Endothelial cell of umbilical vein (primary cell): ENCODE measurements around the gene DAD1. TPM values are rescaled to one million over a fixed set of nuclear protein-coding genes. Genes with fewer than 3 reads are reported as not detected.

Experiments
- BruUV-seq: library from RNA; stranded (reverse); fragments of 400-500 nt; replicated peaks from 2 replicates; lab custom pipeline; 2021; lab: Mats Ljungman, UMichigan
- CTCF ChIA-PET: fragments of 300-600, 350-600 bp; sonication (Branson Sonifier 250); formaldehyde crosslinking; loops from one replicate; lab custom pipeline; 2021; ENCODE audit warnings: antibody characterized with exemption, inconsistent platforms; lab: Charles Lee
- POLR2A ChIA-PET: fragments of 300-600, 350-600 bp; sonication (Branson Sonifier 250); formaldehyde crosslinking; loops from one replicate; lab custom pipeline; 2021; ENCODE audit warnings: antibody characterized with exemption, inconsistent platforms; lab: Charles Lee
- DNase-seq: peaks from one replicate; pipeline ENCODE4 v3.0.0-alpha.2; 2011; ENCODE audit warnings: low read depth, low spot score
- FAIRE-seq: peaks from 2 replicates; lab custom pipeline; 2011; peaks lifted over from hg19 to GRCh38; lab: Jason Lieb, UNC
- H2AFZ ChIP-seq: 2 replicates; pipeline ENCODE4 v1.6.0; 2012; ENCODE audit warnings: low read depth, low read length, control low read depth, inconsistent platforms
- H3K27ac ChIP-seq: 2 replicates; pipeline ENCODE4 v1.5.1; 2011; ENCODE audit warnings: low read depth, mild to moderate bottlenecking, control low read depth, low read length, moderate library complexity; ENCODE audit not compliant: insufficient read depth
- H3K27me3 ChIP-seq, 2 experiments: 2 replicates each; pipeline versions ENCODE4 v1.6.0 to v1.6.1; 2011; ENCODE audit warnings: low read length in 2 of 2, mixed read lengths in 1 of 2; ENCODE audit not compliant: control insufficient read depth in 2 of 2, insufficient read depth in 2 of 2
- H3K36me3 ChIP-seq, 2 experiments: 2 replicates in 1 of 2; 3 replicates in 1 of 2; pipeline ENCODE4 v1.5.1; 2011; ENCODE audit warnings: low read length in 2 of 2, mild to moderate bottlenecking in 1 of 2, moderate library complexity in 1 of 2; ENCODE audit not compliant: control insufficient read depth in 2 of 2, insufficient read depth in 2 of 2; ENCODE audit errors: extremely low read depth in 1 of 2
- H3K4me1 ChIP-seq: 3 replicates; pipeline ENCODE4 v1.5.1; 2011; ENCODE audit warnings: mild to moderate bottlenecking, low read length; ENCODE audit not compliant: control insufficient read depth, insufficient read depth; ENCODE audit errors: extremely low read depth
- H3K4me2 ChIP-seq: 2 replicates; pipeline ENCODE4 v1.6.1; 2011; ENCODE audit warnings: low read length, control low read depth, mixed read lengths; ENCODE audit not compliant: insufficient read depth
- H3K4me3 ChIP-seq, 3 experiments: fragments of 200-600 bp in 1 of 3; sonication (generic), shearing (Covaris generic) in 1 of 3; replicated peaks in 1 of 3; 2 replicates each; pipeline ENCODE4 v1.5.1; 2011 to 2016; ENCODE audit warnings: control low read depth in 3 of 3, low read length in 3 of 3, mild to moderate bottlenecking in 2 of 3, inconsistent platforms in 1 of 3, low read depth in 1 of 3, moderate library complexity in 1 of 3; ENCODE audit not compliant: insufficient read depth in 1 of 3
- H3K79me2 ChIP-seq: 2 replicates; pipeline ENCODE4 v1.6.0; 2012; ENCODE audit warnings: low read length, inconsistent platforms; ENCODE audit not compliant: control insufficient read depth, insufficient read depth
- H3K9ac ChIP-seq: replicated peaks from 2 replicates; pipeline ENCODE3; 2011; ENCODE audit warnings: low read length, control low read depth; ENCODE audit not compliant: insufficient read depth; ENCODE audit errors: extremely low read depth
- H3K9me1 ChIP-seq: replicated peaks from 3 replicates; pipeline ENCODE4 v1.6.0; 2011; ENCODE audit warnings: mild to moderate bottlenecking, low read length; ENCODE audit not compliant: control insufficient read depth, insufficient read depth; ENCODE audit errors: extremely low read depth
- H3K9me3 ChIP-seq: replicated peaks from 2 replicates; pipeline ENCODE4 v1.5.1; 2012; ENCODE audit warnings: low read length, inconsistent platforms; ENCODE audit not compliant: control insufficient read depth, insufficient read depth
- H4K20me1 ChIP-seq: replicated peaks from 2 replicates; pipeline ENCODE3; 2011; ENCODE audit warnings: mild to moderate bottlenecking, low read length; ENCODE audit not compliant: control insufficient read depth, insufficient read depth; ENCODE audit errors: extremely low read depth
- EZH2 ChIP-seq: IDR thresholded peaks from 2 replicates; pipeline ENCODE4 v1.6.1; 2012; ENCODE audit warnings: borderline replicate concordance, low read depth, mild to moderate bottlenecking, moderate library complexity, low read length, inconsistent platforms; ENCODE audit not compliant: severe bottlenecking
- FOS ChIP-seq: IDR thresholded peaks from 2 replicates; pipeline ENCODE4 v1.6.1; 2011; ENCODE audit warnings: mild to moderate bottlenecking, low read length, moderate library complexity, borderline replicate concordance; ENCODE audit not compliant: insufficient read depth
- GATA2 ChIP-seq: IDR thresholded peaks from 2 replicates; pipeline ENCODE4 v1.7.0; 2011; ENCODE audit warnings: low read depth, mild to moderate bottlenecking, moderate library complexity, mixed read lengths, low read length; ENCODE audit not compliant: insufficient read length, insufficient read depth
- JUN ChIP-seq: IDR thresholded peaks from 2 replicates; pipeline ENCODE4 v1.6.1; 2011; ENCODE audit warnings: borderline replicate concordance, low read depth; ENCODE audit not compliant: insufficient read length, insufficient read depth
- MYC ChIP-seq: IDR thresholded peaks from one replicate; pipeline ENCODE4 v1.6.1; 2011; ENCODE audit warnings: mild to moderate bottlenecking, low read depth, low read length
- POLR2AphosphoS5 ChIP-seq: IDR thresholded peaks from 2 replicates; pipeline ENCODE4 v1.6.1; 2012; ENCODE audit warnings: low read depth, mild to moderate bottlenecking, control low read depth, low read length, moderate library complexity; ENCODE audit not compliant: insufficient read depth
- dilution Hi-C: fragments of 300-500 bp; cut with MboI; formaldehyde crosslinking; loops from one replicate; pipeline ENCODE4 v1.15.0; 2019; ENCODE audit warnings: low sequenced_read_pairs; ENCODE audit not compliant: extremely low pct_ligation_motif_present
- intact Hi-C: fragments of 100-400 bp; cut with micrococcal nuclease; formaldehyde crosslinking; loops from one replicate; pipeline ENCODE4 v1.10.0; 2022
- polyA plus RNA-seq, 4 experiments: library from polyadenylated mRNA; depleted of rRNA in 3 of 4; stranded (reverse) in 3 of 4; unstranded in 1 of 4; fragments of >200 nt; gene quantifications; 2 replicates each; pipeline versions ENCODE4 v1.2.1 to v1.2.3, GENCODE V29; 2011 to 2012; ENCODE audit warnings: missing spikeins in 1 of 4
- total RNA-seq: library from RNA; stranded (reverse); gene quantifications from 2 replicates; pipeline ENCODE4 v1.2.3, GENCODE V29; 2021

The DAD1 gene
- total and polyA plus RNA-seq, 2 donors (not counting 3 experiments of a cell fraction or from before 2014, with no cell fraction given) = 299 to 1,227 TPM

GRCh38 chr14:22533057-22533704 is 55.8 kb downstream of the DAD1 start:
- Histone ChIP-seq H3K4me2 (no peak overlapping the region), H3K4me1 (peaks cover 28% of the 10 kb centered on the region), H3K9me1 (no peaks in the 10 kb centered on the region), H2AFZ (no peak overlapping the region), H3K4me3 (no peak overlapping the region), H4K20me1 (no peaks in the 10 kb centered on the region), H3K27me3 (no peaks in the 10 kb centered on the region), H3K9ac (no peak overlapping the region), H3K36me3 (no peaks in the 10 kb centered on the region), H3K27ac (no peak overlapping the region), H3K79me2 (no peaks in the 10 kb centered on the region), H3K9me3 (no peaks in the 10 kb centered on the region)
- BruUV-seq = no TSS peak
- dilution Hi-C loops = no loop called here
- ChIA-PET CTCF (interaction anchor here (1.0 to 1.4 kb wide), 2 partner anchors 9 to 13 kb away, joined by 3 to 5 read pairs; no protein-coding TSS in a partner anchor), POLR2A (no interaction called here)
- DNase-seq = no peak
- TF ChIP-seq POLR2AphosphoS5 = no peak
- TF ChIP-seq EZH2 = no peak
- no peak for TF ChIP-seq FOS
- no peak for TF ChIP-seq GATA2
- TF ChIP-seq JUN = no peak
- no peak for TF ChIP-seq MYC
- intact Hi-C loops = no loop called here
- no peak for FAIRE-seq
